MM.1S (cell line): ENCODE measurements around the gene CACNB3.

Experiments
- DNase-seq: peaks from one replicate; pipeline ENCODE4 v3.0.0-alpha.2; 2015
- H2AFZ ChIP-seq: fragments of 300-600 bp; sonication (generic); 2 replicates; pipeline ENCODE4 v1.6.0; 2016; ENCODE audit warnings: antibody characterized with exemption, low read length
- H3F3A ChIP-seq: fragments of 300-600 bp; sonication (generic); 2 replicates; pipeline ENCODE4 v1.6.1; 2016; ENCODE audit warnings: mild to moderate bottlenecking, antibody characterized with exemption, low read length, moderate library complexity, mixed read lengths; ENCODE audit not compliant: insufficient read depth
- H3K27ac ChIP-seq: fragments of 300-600 bp; sonication (generic); 2 replicates; pipeline ENCODE4 v1.5.1; 2016; ENCODE audit warnings: mild to moderate bottlenecking, low read length
- H3K27me3 ChIP-seq: fragments of 300-600 bp; sonication (generic); replicated peaks from 2 replicates; pipeline ENCODE4 v1.6.0; 2016; ENCODE audit warnings: low read length; ENCODE audit not compliant: insufficient read depth
- H3K36me3 ChIP-seq: fragments of 300-600 bp; sonication (generic); replicated peaks from 2 replicates; pipeline ENCODE4 v1.6.1; 2016; ENCODE audit warnings: mild to moderate bottlenecking, low read length, mixed read lengths; ENCODE audit not compliant: insufficient read depth
- H3K4me1 ChIP-seq: fragments of 300-600 bp; sonication (generic); 2 replicates; pipeline ENCODE4 v1.6.1; 2016; ENCODE audit warnings: low read length, mixed read lengths
- H3K4me2 ChIP-seq: fragments of 300-600 bp; sonication (generic); 2 replicates; pipeline ENCODE4 v1.6.0; 2016; ENCODE audit warnings: low read depth, low read length
- H3K4me3 ChIP-seq: fragments of 300-600 bp; sonication (generic); 2 replicates; pipeline ENCODE4 v1.5.1; 2016; ENCODE audit warnings: low read length, mixed read lengths
- H3K79me2 ChIP-seq: fragments of 300-600 bp; sonication (generic); 2 replicates; pipeline ENCODE4 v1.6.1; 2016; ENCODE audit warnings: mixed run types, low read length, mixed read lengths
- H3K9ac ChIP-seq: fragments of 300-600 bp; sonication (generic); 2 replicates; pipeline ENCODE4 v1.6.1; 2016; ENCODE audit warnings: low read length, mixed read lengths
- H3K9me2 ChIP-seq: fragments of 300-600 bp; sonication (generic); replicated peaks from 2 replicates; pipeline ENCODE4 v1.6.1; 2016; ENCODE audit warnings: mild to moderate bottlenecking, low read length, mixed read lengths; ENCODE audit not compliant: insufficient read depth
- H3K9me3 ChIP-seq: fragments of 300-600 bp; sonication (generic); replicated peaks from 2 replicates; pipeline ENCODE4 v1.6.1; 2016; ENCODE audit warnings: mild to moderate bottlenecking, low read length, mixed read lengths; ENCODE audit not compliant: insufficient read depth
- H4K20me1 ChIP-seq: fragments of 300-600 bp; sonication (generic); 2 replicates; pipeline ENCODE4 v1.6.1; 2016; ENCODE audit warnings: mild to moderate bottlenecking, low read length, moderate library complexity, mixed read lengths; ENCODE audit not compliant: insufficient read depth
- EZH2 ChIP-seq: fragments of 300-600 bp; sonication (generic); optimal IDR thresholded peaks from 2 replicates; pipeline ENCODE3; 2017; ENCODE audit warnings: low read depth, mild to moderate bottlenecking, antibody characterized with exemption, low read length, mixed read lengths
- EZH2phosphoT487 ChIP-seq: fragments of 300-600 bp; sonication (generic); IDR thresholded peaks from 2 replicates; pipeline ENCODE4 v1.6.1; 2018; ENCODE audit warnings: antibody characterized with exemption, low read length
- TF ChIP-seq, protein P1 (sequence below): fragments of 300-600 bp; sonication (generic); IDR thresholded peaks from 2 replicates; pipeline ENCODE4 v1.5.1; 2016; ENCODE audit warnings: antibody characterized with exemption, low read length, mixed read lengths

CACNB3 gene

DNA sequence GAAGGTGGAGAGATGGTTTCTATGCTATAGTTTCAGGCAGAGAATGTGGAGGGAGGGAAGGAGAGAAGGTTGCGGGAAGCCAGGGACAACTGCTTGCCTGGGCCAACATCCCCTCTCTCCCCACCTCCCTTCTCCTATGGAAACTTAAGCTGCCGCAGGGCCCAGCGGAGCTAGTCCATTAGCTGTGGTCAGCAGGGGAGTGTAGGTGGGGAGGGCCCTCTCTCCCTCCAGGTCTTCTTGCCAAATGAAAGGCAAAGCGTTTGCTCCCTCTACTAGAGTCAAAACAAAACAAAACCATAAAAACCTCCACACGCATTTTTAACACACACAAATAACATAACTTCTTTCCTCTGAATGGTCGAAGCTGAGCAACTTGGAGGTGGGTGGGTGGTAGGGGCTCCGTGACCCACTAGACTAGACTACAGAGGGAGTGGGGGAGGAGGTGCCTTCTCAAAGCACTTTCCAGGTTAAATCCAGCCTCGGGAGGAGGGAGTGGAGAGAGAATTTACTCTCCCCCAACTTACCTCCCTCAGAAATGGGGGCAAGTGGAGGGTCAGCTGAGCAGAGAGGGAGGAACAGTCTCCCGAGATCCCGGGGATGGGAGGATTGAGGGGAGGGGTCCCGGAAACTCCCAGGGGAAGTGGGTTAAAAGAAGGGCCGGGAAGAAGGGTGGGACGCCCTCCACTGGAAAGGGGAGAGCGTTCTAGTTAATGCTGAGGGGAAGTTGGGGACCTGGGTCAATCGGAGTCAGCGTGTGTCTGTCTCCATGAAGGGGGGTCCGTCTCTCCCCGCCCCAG, 4.6 kb upstream of the CACNB3 start:
- H3K9me3 ChIP-seq = no peaks in the 10 kb centered on the region
- no peak overlapping the region for H3K27ac ChIP-seq
- peak overlapping the region; percentile 100 for H3K4me2 ChIP-seq
- TF ChIP-seq, protein P1, sequence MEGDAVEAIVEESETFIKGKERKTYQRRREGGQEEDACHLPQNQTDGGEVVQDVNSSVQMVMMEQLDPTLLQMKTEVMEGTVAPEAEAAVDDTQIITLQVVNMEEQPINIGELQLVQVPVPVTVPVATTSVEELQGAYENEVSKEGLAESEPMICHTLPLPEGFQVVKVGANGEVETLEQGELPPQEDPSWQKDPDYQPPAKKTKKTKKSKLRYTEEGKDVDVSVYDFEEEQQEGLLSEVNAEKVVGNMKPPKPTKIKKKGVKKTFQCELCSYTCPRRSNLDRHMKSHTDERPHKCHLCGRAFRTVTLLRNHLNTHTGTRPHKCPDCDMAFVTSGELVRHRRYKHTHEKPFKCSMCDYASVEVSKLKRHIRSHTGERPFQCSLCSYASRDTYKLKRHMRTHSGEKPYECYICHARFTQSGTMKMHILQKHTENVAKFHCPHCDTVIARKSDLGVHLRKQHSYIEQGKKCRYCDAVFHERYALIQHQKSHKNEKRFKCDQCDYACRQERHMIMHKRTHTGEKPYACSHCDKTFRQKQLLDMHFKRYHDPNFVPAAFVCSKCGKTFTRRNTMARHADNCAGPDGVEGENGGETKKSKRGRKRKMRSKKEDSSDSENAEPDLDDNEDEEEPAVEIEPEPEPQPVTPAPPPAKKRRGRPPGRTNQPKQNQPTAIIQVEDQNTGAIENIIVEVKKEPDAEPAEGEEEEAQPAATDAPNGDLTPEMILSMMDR = no peak
- no peak for TF ChIP-seq EZH2
- no peak for TF ChIP-seq EZH2phosphoT487
- no peaks in the 10 kb centered on the region for H4K20me1 ChIP-seq
- H3K9me2 ChIP-seq = no peaks in the 10 kb centered on the region
- no peak for DNase-seq
- peaks cover 17% of the 10 kb centered on the region; the same call in 1 of the 2 replicates for H3K4me1 ChIP-seq
- peak overlapping the region; percentile 100 for H2AFZ ChIP-seq
- H3K79me2 ChIP-seq = no peaks in the 10 kb centered on the region
- no peaks in the 10 kb centered on the region for H3K36me3 ChIP-seq
- peaks cover 14% of the 10 kb centered on the region for H3K27me3 ChIP-seq
- H3F3A ChIP-seq = peaks cover 5% of the 10 kb centered on the region; the same call in 1 of the 2 replicates
- peak overlapping the region; percentile 70; the same call in 1 of the 2 replicates for H3K9ac ChIP-seq
- H3K4me3 ChIP-seq = peak overlapping the region; percentile 78

DNA sequence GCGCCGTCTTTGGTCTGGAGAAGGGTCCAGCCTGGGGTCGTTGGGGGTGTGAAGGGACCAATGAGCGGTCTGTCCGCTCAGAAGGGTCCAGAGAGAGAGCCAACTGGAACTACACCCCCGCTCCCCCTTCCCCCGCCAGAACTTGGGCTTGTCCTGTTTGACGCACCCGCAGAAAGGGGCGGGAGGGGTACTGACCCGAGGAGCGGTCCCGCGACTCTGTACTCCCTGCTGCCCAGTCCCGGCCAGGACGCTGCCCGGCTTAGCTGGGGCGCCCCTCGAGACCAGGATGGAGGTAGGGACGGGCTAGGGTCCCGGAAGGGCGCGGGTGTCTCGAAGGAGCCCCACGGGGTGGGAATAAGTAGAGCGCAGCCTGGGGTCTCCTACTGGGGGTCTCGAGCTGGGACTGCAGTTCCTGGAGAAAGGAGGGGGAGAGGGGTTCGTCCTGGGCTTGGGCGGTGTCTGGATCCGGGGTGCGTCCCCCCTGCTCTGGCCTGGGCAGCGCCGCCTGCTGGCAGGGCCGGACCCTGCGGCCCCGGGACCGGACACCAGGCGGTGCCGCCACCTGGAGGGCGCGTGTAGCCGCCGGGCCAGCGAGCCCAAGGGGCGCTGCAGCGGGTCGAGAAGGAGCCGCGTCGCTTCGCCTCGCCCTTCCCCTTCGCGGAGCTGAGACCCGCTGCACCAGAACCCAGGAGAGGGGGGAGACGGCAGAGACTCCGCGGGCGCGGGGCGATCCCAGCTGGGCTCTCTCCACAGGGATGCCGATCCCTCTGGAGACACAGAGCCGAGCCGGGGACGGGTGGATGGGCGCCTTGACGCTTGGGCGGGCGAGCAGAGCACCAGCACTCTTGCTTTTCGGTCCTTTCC, 3.8 kb upstream of the CACNB3 start:
- no peaks in the 10 kb centered on the region for H3K36me3 ChIP-seq
- peaks cover 17% of the 10 kb centered on the region; the same call in 1 of the 2 replicates for H3K4me1 ChIP-seq
- peak overlapping the region; percentile 29; the same call in 1 of the 2 replicates for H3K27ac ChIP-seq

More for the DNA sequence above, 3.8 kb upstream of the CACNB3 start:
- peak overlapping the region; percentile 78 for H3K4me3 ChIP-seq
- H3K9ac ChIP-seq = peak overlapping the region; percentile 70
- peak overlapping the region; percentile 100 for H3K4me2 ChIP-seq
- peaks cover 14% of the 10 kb centered on the region for H3K27me3 ChIP-seq
- H3K9me2 ChIP-seq = no peaks in the 10 kb centered on the region
- H4K20me1 ChIP-seq = no peaks in the 10 kb centered on the region
- no peak for TF ChIP-seq EZH2phosphoT487
- TF ChIP-seq, protein P1 = peak; percentile 99
- no peak for TF ChIP-seq EZH2
- peaks cover 5% of the 10 kb centered on the region; the same call in 1 of the 2 replicates for H3F3A ChIP-seq
- H2AFZ ChIP-seq = peak overlapping the region; percentile 100
- peak; percentile 87 for DNase-seq
- no peaks in the 10 kb centered on the region for H3K79me2 ChIP-seq
- no peaks in the 10 kb centered on the region for H3K9me3 ChIP-seq
